Measurements from ENCODE around the gene CCDC178.

GRCh38 chr18:33159151-33159550, 281.4 kb downstream of the CCDC178 start:
- TF ChIP-seq YY1 (IDR thresholded peaks at IDR 0.05; ENCODE audit: insufficient read depth, insufficient read length) (no peak), ZNF274 (IDR thresholded peaks at IDR 0.05; ENCODE audit: low read depth, low read length) (no peak)
